SU-DHL-6 (cell line): ENCODE measurements around the gene BAMBI.

Experiments
- EZH2phosphoT487 ChIP-seq: fragments of 200-600 bp; sonication (generic), shearing (Covaris generic); conservative IDR thresholded peaks from 2 replicates; pipeline ENCODE4 v1.6.1; 2018; ENCODE audit warnings: mild to moderate bottlenecking, antibody characterized with exemption, low read length, moderate library complexity, mixed read lengths
- TF ChIP-seq, protein P1 (sequence below): fragments of 200-600 bp; sonication (generic); IDR thresholded peaks from one replicate; pipeline ENCODE4 v1.5.1; 2017; ENCODE audit warnings: antibody characterized with exemption, mild to moderate bottlenecking, low read length, moderate library complexity; ENCODE audit not compliant: insufficient read depth, poor library complexity, severe bottlenecking

DNA sequence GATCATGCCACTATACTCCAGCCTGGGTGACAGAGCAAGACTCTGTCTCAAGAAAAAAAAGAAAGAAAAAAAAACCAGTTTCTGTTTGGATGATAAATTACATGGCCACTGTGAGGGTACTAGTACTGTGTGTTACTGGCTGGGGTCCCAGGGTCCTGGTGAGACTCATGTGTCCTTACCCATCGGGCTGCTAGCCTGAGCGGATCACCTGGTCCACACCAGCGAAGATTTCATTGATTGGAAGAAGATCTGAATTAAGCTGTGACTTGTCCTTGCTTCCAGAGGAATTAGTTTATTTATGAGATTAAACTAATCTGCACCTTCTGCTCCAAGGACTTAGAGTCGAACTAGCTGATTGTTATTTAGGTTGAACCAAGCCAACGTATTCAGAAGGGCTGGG lies 40.0 kb upstream of the BAMBI start:
- TF ChIP-seq, protein P1, sequence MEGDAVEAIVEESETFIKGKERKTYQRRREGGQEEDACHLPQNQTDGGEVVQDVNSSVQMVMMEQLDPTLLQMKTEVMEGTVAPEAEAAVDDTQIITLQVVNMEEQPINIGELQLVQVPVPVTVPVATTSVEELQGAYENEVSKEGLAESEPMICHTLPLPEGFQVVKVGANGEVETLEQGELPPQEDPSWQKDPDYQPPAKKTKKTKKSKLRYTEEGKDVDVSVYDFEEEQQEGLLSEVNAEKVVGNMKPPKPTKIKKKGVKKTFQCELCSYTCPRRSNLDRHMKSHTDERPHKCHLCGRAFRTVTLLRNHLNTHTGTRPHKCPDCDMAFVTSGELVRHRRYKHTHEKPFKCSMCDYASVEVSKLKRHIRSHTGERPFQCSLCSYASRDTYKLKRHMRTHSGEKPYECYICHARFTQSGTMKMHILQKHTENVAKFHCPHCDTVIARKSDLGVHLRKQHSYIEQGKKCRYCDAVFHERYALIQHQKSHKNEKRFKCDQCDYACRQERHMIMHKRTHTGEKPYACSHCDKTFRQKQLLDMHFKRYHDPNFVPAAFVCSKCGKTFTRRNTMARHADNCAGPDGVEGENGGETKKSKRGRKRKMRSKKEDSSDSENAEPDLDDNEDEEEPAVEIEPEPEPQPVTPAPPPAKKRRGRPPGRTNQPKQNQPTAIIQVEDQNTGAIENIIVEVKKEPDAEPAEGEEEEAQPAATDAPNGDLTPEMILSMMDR, result no peak
- no peak for TF ChIP-seq EZH2phosphoT487
